Heart left ventricle (tissue), 16 donors: Measurements from ENCODE around the gene UNC80. TPM values are rescaled to one million over a fixed set of nuclear protein-coding genes. Genes with fewer than 3 reads are reported as not detected.
A peak's percentile ranks its signal among the peaks of the same experiment; 100 is the strongest.
"Not testable (repeated sequence)": the region's sequence is repeated elsewhere in the genome, so short reads cannot be mapped to it uniquely, and the experiment has no call there.

Experiments
- ATAC-seq, 4 donors: fragments of 200-7000 bp; cut with Tn5 transposase; one replicate each; pipeline ENCODE4 v1.9.1; 2020 to 2022; ENCODE audit warnings: moderate library complexity in 4 of 4, mild to moderate bottlenecking in 3 of 4, moderate number of reproducible peaks in 1 of 4
- DNase-seq, 5 donors: peaks; one replicate each; pipeline ENCODE4 v3.0.0-alpha.2; 2020
- H3K27ac ChIP-seq, 12 donors: fragments of 200-600 bp; sonication (generic) in 4 of 12; one replicate each; pipeline versions ENCODE4 v1.5.0 to v1.8.0; 2016 to 2022; ENCODE audit warnings: mild to moderate bottlenecking in 2 of 12
- H3K27me3 ChIP-seq, 9 donors: fragments of 200-600 bp; sonication (generic) in 2 of 9; one replicate each; pipeline versions ENCODE4 v1.5.1 to v1.8.0; 2016 to 2022; ENCODE audit warnings: mild to moderate bottlenecking in 3 of 9
- H3K36me3 ChIP-seq, 9 donors: fragments of 200-600 bp; sonication (generic) in 2 of 9; one replicate each; pipeline versions ENCODE4 v1.5.0 to v1.8.0; 2018 to 2022; ENCODE audit warnings: mild to moderate bottlenecking in 2 of 9
- H3K4me1 ChIP-seq, 12 donors: fragments of 200-600 bp; sonication (generic) in 4 of 12; one replicate each; pipeline versions ENCODE4 v1.5.0 to v1.8.0; 2016 to 2022; ENCODE audit warnings: mild to moderate bottlenecking in 3 of 12
- H3K4me3 ChIP-seq, 12 donors: fragments of 200-600 bp; sonication (generic) in 4 of 12; one replicate each; pipeline versions ENCODE4 v1.5.0 to v1.8.0; 2017 to 2022; ENCODE audit warnings: mild to moderate bottlenecking in 9 of 12, moderate library complexity in 4 of 12
- H3K9me3 ChIP-seq, 12 donors: fragments of 200-600 bp; sonication (generic) in 4 of 12; one replicate each; pipeline versions ENCODE4 v1.5.0 to v1.8.0; 2016 to 2022; ENCODE audit warnings: mild to moderate bottlenecking in 1 of 12
- CTCF ChIP-seq, 12 donors: fragments of 200-600 bp; sonication (generic) in 4 of 12; IDR thresholded peaks; one replicate each; pipeline versions ENCODE4 v1.5.0 to v1.8.0; 2018 to 2022; ENCODE audit warnings: antibody characterized with exemption in 12 of 12, mild to moderate bottlenecking in 5 of 12
- POLR2A ChIP-seq, 2 donors: fragments of 450-650 bp; IDR thresholded peaks; one replicate each; pipeline ENCODE4 v1.6.1; 2017; ENCODE audit warnings: antibody characterized with exemption in 2 of 2, mild to moderate bottlenecking in 2 of 2, moderate library complexity in 2 of 2
- WGBS, 4 donors: extraction: QIAGEN DNeasy Blood & Tissue Kit in 2 of 4; methylation state at CpG; one replicate each; pipeline versions ENCODE4 v1.1.5 to v1.1.7; 2013 to 2018; 5-methylcytosine and 5-hydroxymethylcytosine counted together
- intact Hi-C, 10 donors: fragments of 100-400 bp; cut with DNase I; formaldehyde crosslinking; loops; one replicate each; pipeline versions ENCODE4 v1.11.1 to v1.14.2; 2022
- polyA plus RNA-seq, 2 donors: library from polyadenylated mRNA; stranded (reverse); fragments of 200-250 nt; gene quantifications; one replicate each; pipeline ENCODE4 v1.2.3, GENCODE V29; 2013
- total RNA-seq, 9 donors: library from RNA; depleted of rRNA in 2 of 9; stranded (reverse); fragments of >200 nt in 2 of 9; fragmentation: NEBNext Ultra II Directional in 3 of 9; extraction: Animal tissue kit (Norgen Biotek cat#: 25700) in 3 of 9; gene quantifications; one replicate each; pipeline versions ENCODE4 v1.1.0 to v1.2.4, GENCODE V29; 2016 to 2023
- donor health status: ischemic (EF 13 %, LVEDD 7.1; RV severe dilation, severe dysfunction).
- donor health status: healthy with polysubstance abuse.
- donor health status: DM: no; HTN: yes; CAD: no.
- donor health status: DM: no; HTN: no; CAD: no.
- donor health status: ischemic (EF 25% LVEDD 6.9; RV normal size, moderate dysfunction).
- donor health status: ischemic (EF 25% LVEDD 5.7; RV mildly dilated, moderate dysfunction).
- donor health status: healthy.
- donor health status: DM: yes; HTN: yes; CAD: no.
- donor health status: ischemic (EF 35%, LVEDD 5.7; RV mildly dilated, moderate dysfunction).
- donor health status: nonischemic (EF 11% LVEDD 7.7; RV severe dilation, severe dysfunction).
- donor health status: DM: yes; HTN: yes; CAD: no.
- donor health status: PGD.
- donor health status: ischemic (EF 29% LVEDD 5.4; RV normal size, mild dysfunction).
- donor health status: nonischemic (EF 23%, LVEDD 6.1; RV moderate dilation, normal function).

UNC80 gene
- total and polyA plus RNA-seq, 11 donors: 0.04 to 1.4 (median 0.36) TPM; not detected in 6

GRCh38 chr2:209790066-209790728, 18.6 kb downstream of the UNC80 start:
- intact Hi-C loops: no loop called here
- Histone ChIP-seq H3K27me3 (no peaks in the 10 kb centered on the region), H3K9me3 (no peaks in the 10 kb centered on the region), H3K36me3 (no peaks in the 10 kb centered on the region), H3K27ac (no peak overlapping the region), H3K4me3 (peak overlapping the region in 9 of 12 donors; percentile 5 to 35 (median 16)), H3K4me1 (no peaks in the 10 kb centered on the region)
- TF ChIP-seq CTCF (IDR thresholded peaks at IDR 0.05) (no peak), POLR2A (IDR thresholded peaks at IDR 0.05) (no peak)
- no peak for DNase-seq
- WGBS, 4 donors: 58 to 69% (median 66%) methylated on average over 6 of the region's 6 CpGs
- ATAC-seq: no peak

GRCh38 chr2:209791151-209791550, 19.5 kb downstream of the UNC80 start:
- Histone ChIP-seq H3K27ac (no peak overlapping the region), H3K27me3 (no peaks in the 10 kb centered on the region), H3K4me1 (no peaks in the 10 kb centered on the region), H3K36me3 (no peaks in the 10 kb centered on the region), H3K9me3 (no peaks in the 10 kb centered on the region), H3K4me3 (no peak overlapping the region)
- intact Hi-C loops: no loop called here
- TF ChIP-seq POLR2A (IDR thresholded peaks at IDR 0.05) (no peak), CTCF (IDR thresholded peaks at IDR 0.05) (no peak)
- ATAC-seq: no peak
- WGBS, 4 donors: 76 to 81% (median 80%) methylated on average over 3 of the region's 3 CpGs
- no peak for DNase-seq

- H3K4me3 ChIP-seq, H3K27me3 ChIP-seq, H3K36me3 ChIP-seq, DNase-seq, H3K9me3 ChIP-seq, intact Hi-C loops, ATAC-seq, H3K4me1 ChIP-seq, H3K27ac ChIP-seq: not testable (repeated sequence)
- WGBS, 4 donors: 78 to 90% (median 81%) methylated on average over 4 of the region's 4 CpGs
These were observed 23.8 kb downstream of the UNC80 start for GRCh38 chr2:209795425-209795824.

GRCh38 chr2:209805351-209805750, 33.7 kb downstream of the UNC80 start:
- TF ChIP-seq CTCF (IDR thresholded peaks at IDR 0.05): no peak
- H3K36me3 ChIP-seq: no peaks in the 10 kb centered on the region
- no peak overlapping the region for H3K27ac ChIP-seq
- ATAC-seq: no peak
- peaks cover 0 to under 1% (median 0%) of the 10 kb centered on the region in 12 donors for H3K4me1 ChIP-seq
- H3K9me3 ChIP-seq: no peaks in the 10 kb centered on the region
- 58 to 91% (median 72%) methylated on average over 1 of the region's 1 CpG for WGBS, 4 donors
- intact Hi-C loops: loop anchor here in 1 of 10 donors (10.0 kb wide), 1 partner anchor 961 kb away; no protein-coding TSS in a partner anchor
- H3K4me3 ChIP-seq: no peak overlapping the region
- H3K27me3 ChIP-seq: no peaks in the 10 kb centered on the region
- no peak for DNase-seq

GRCh38 chr2:209806318-209806717, 34.7 kb downstream of the UNC80 start:
- 58 to 64% (median 60%) methylated on average over 3 of the region's 3 CpGs for WGBS, 4 donors
- intact Hi-C loops: loop anchor here in 1 of 10 donors (10.0 kb wide), 1 partner anchor 962 kb away; no protein-coding TSS in a partner anchor
- no peak for ATAC-seq

More at GRCh38 chr2:209806318-209806717, 34.7 kb downstream of the UNC80 start:
- DNase-seq: no peak
- no peak for TF ChIP-seq CTCF (IDR thresholded peaks at IDR 0.05)
- TF ChIP-seq POLR2A (IDR thresholded peaks at IDR 0.05): no peak
- no peak overlapping the region for H3K27ac ChIP-seq
- H3K4me3 ChIP-seq: no peak overlapping the region
- no peaks in the 10 kb centered on the region for H3K9me3 ChIP-seq
- H3K27me3 ChIP-seq: no peaks in the 10 kb centered on the region
- H3K36me3 ChIP-seq: no peaks in the 10 kb centered on the region
- peaks cover 0 to 4% (median 0%) of the 10 kb centered on the region in 12 donors for H3K4me1 ChIP-seq
